HG03558 (cell line): Measurements from ENCODE around the gene RAB11FIP5.
A peak's percentile ranks its signal among the peaks of the same experiment; 100 is the strongest.
"Not testable (repeated sequence)": the region's sequence is repeated elsewhere in the genome, so short reads cannot be mapped to it uniquely, and the experiment has no call there.

Source experiments
- ATAC-seq: cut with Tn5 transposase; IDR thresholded peaks from one replicate; pipeline ENCODE4 v1.9.1; 2021; ENCODE audit warnings: moderate number of reproducible peaks; ENCODE audit not compliant: unreplicated experiment; ENCODE audit errors: extremely low read depth

The RAB11FIP5 gene

GRCh38 chr2:73112913-73113854, at the start of gene RAB11FIP5:
Gene RAB11FIP5 (minus strand): TSS chr2:73112948. CDS start chr2:73112777, 171 bp downstream.
- ATAC-seq: peak; percentile 53

GRCh38 chr2:73156539-73157124, 43.9 kb upstream of the RAB11FIP5 start:
- no peak for ATAC-seq

- ATAC-seq: no peak
Measured at GRCh38 chr2:73142937-73143336, 30.2 kb upstream of the RAB11FIP5 start.

- no peak for ATAC-seq
Measured at GRCh38 chr2:73141896-73142295, 29.1 kb upstream of the RAB11FIP5 start.

GRCh38 chr2:73135236-73135635, 22.5 kb upstream of the RAB11FIP5 start:
- ATAC-seq: no peak

GRCh38 chr2:73134471-73134870, 21.7 kb upstream of the RAB11FIP5 start:
- ATAC-seq: no peak

GRCh38 chr2:73133566-73134197, 20.9 kb upstream of the RAB11FIP5 start:
- ATAC-seq: no peak

- ATAC-seq: no peak
Measured at GRCh38 chr2:73131807-73132206, 19.1 kb upstream of the RAB11FIP5 start.

- no peak for ATAC-seq
Measured at GRCh38 chr2:73130790-73131189, 18.0 kb upstream of the RAB11FIP5 start.

GRCh38 chr2:73128841-73129535, 16.2 kb upstream of the RAB11FIP5 start:
- no peak for ATAC-seq

- ATAC-seq: no peak
Measured at GRCh38 chr2:73122536-73122935, 9.8 kb upstream of the RAB11FIP5 start.

- not testable (repeated sequence) for ATAC-seq
Measured at GRCh38 chr2:73119611-73120239, 7.0 kb upstream of the RAB11FIP5 start.

GRCh38 chr2:73117441-73117840, 4.7 kb upstream of the RAB11FIP5 start:
- ATAC-seq: no peak

GRCh38 chr2:73116182-73116960, 3.6 kb upstream of the RAB11FIP5 start:
- no peak for ATAC-seq

- no peak for ATAC-seq
Measured at GRCh38 chr2:73114273-73114867, 1.6 kb upstream of the RAB11FIP5 start.

- ATAC-seq: no peak
Measured at GRCh38 chr2:73112026-73112912, 479 bp downstream of the RAB11FIP5 start.

GRCh38 chr2:73111073-73112025, 1.4 kb downstream of the RAB11FIP5 start:
- ATAC-seq: no peak
